ENCODE data around the gene CATSPER1.

- no peak for TF ChIP-seq FOXK2 (IDR thresholded peaks at IDR 0.05)
- TF ChIP-seq L3MBTL2 (conservative IDR thresholded peaks at IDR 0.05) = no peak
- TF ChIP-seq BHLHE40 (IDR thresholded peaks at IDR 0.05; ENCODE audit: borderline replicate concordance) = no peak
- no peak for TF ChIP-seq SUZ12 (IDR thresholded peaks at IDR 0.05)
- no peak for TF ChIP-seq SP1 (IDR thresholded peaks at IDR 0.05)
- no peak for TF ChIP-seq ELF4 (IDR thresholded peaks at IDR 0.05)
- TF ChIP-seq FOXM1 (IDR thresholded peaks at IDR 0.05; ENCODE audit: borderline replicate concordance) = no peak
- TF ChIP-seq NFRKB (IDR thresholded peaks at IDR 0.05) = no peak
- TF ChIP-seq, protein P1, sequence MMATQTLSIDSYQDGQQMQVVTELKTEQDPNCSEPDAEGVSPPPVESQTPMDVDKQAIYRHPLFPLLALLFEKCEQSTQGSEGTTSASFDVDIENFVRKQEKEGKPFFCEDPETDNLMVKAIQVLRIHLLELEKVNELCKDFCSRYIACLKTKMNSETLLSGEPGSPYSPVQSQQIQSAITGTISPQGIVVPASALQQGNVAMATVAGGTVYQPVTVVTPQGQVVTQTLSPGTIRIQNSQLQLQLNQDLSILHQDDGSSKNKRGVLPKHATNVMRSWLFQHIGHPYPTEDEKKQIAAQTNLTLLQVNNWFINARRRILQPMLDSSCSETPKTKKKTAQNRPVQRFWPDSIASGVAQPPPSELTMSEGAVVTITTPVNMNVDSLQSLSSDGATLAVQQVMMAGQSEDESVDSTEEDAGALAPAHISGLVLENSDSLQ (IDR thresholded peaks at IDR 0.05) = no peak
- TF ChIP-seq LEF1 (IDR thresholded peaks at IDR 0.05; ENCODE audit: borderline replicate concordance) = no peak
- TF ChIP-seq ARNT (IDR thresholded peaks at IDR 0.05) = no peak
- no peak for TF ChIP-seq CTBP1 (IDR thresholded peaks at IDR 0.05; ENCODE audit: borderline replicate concordance)
- no peak for TF ChIP-seq HDGF (IDR thresholded peaks at IDR 0.05; ENCODE audit: borderline replicate concordance)
Observed at GRCh38 chr11:66020212-66020611, 6.1 kb downstream of the CATSPER1 start.

All from HEK293T (cell line).